HepG2 (cell line): ENCODE data around the gene COL25A1.
"Not testable (repeated sequence)": the region's sequence is repeated elsewhere in the genome, so short reads cannot be mapped to it uniquely, and the experiment has no call there.

Experiments
- BRD4 ChIP-seq: sonication (generic); formaldehyde crosslinking; IDR thresholded peaks from 2 replicates; pipeline ENCODE4 v1.4.0; 2020; ENCODE audit warnings: missing genetic modification reagents
- CTCF ChIP-seq: sonication (generic); formaldehyde crosslinking; IDR thresholded peaks from 2 replicates; pipeline ENCODE4 v1.5.0; 2020; ENCODE audit warnings: mild to moderate bottlenecking, missing genetic modification reagents, moderate library complexity
- MNT ChIP-seq: fragments of 450-650 bp; IDR thresholded peaks from 2 replicates; pipeline ENCODE4 v1.6.1; 2016
- MTF1 ChIP-seq: sonication (generic); formaldehyde crosslinking; IDR thresholded peaks from 2 replicates; pipeline ENCODE4 v1.5.0; 2020; ENCODE audit warnings: missing genetic modification reagents
- POLR2AphosphoS5 ChIP-seq: IDR thresholded peaks from 2 replicates; pipeline ENCODE4 v1.6.1; 2012; ENCODE audit warnings: low read depth, low read length
- RELA ChIP-seq: sonication (generic); formaldehyde crosslinking; IDR thresholded peaks from 2 replicates; pipeline ENCODE4 v1.4.0; 2020; ENCODE audit warnings: missing genetic modification reagents
- TAF1 ChIP-seq: sonication (generic); formaldehyde crosslinking; IDR thresholded peaks from 2 replicates; pipeline ENCODE4 v1.4.0; 2020; ENCODE audit warnings: missing genetic modification reagents
- TBX2 ChIP-seq: sonication (generic); formaldehyde crosslinking; IDR thresholded peaks from 2 replicates; pipeline ENCODE4 v1.5.0; 2020; ENCODE audit warnings: missing genetic modification reagents, mild to moderate bottlenecking, borderline replicate concordance

DNA sequence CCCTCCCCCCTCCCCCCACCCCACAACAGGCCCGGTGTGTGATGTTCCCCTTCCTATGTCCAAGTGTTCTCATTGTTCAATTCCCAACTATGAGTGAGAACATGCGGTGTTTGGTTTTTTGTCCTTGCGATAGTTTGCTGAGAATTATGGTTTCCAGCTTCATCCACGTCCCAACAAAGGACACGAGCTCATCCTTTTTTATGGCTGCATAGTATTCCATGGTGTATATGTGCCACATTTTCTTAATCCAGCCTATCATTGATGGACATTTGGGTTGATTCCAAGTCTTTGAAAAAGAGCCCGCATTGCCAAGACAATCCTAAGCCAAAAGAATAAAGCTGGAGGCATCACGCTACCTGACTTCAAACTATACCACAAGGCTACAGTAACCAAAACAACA is 231.8 kb downstream of the COL25A1 start:
- TF ChIP-seq MTF1 (CRISPR knock-in tag); CTCF (CRISPR knock-in tag); BRD4 (CRISPR knock-in tag); MNT; POLR2AphosphoS5; TAF1 (CRISPR knock-in tag); RELA (CRISPR knock-in tag); TBX2 (CRISPR knock-in tag): not testable (repeated sequence)
